DMS79 treated with DMSO at 0.1 percent for 48 hours (cell line): ENCODE data around the gene NCOA7.

Source experiments
- DNase-seq: peaks from one replicate; lab custom pipeline; 2025; lab: John Stamatoyannopoulos, UW

NCOA7 gene, protein sequence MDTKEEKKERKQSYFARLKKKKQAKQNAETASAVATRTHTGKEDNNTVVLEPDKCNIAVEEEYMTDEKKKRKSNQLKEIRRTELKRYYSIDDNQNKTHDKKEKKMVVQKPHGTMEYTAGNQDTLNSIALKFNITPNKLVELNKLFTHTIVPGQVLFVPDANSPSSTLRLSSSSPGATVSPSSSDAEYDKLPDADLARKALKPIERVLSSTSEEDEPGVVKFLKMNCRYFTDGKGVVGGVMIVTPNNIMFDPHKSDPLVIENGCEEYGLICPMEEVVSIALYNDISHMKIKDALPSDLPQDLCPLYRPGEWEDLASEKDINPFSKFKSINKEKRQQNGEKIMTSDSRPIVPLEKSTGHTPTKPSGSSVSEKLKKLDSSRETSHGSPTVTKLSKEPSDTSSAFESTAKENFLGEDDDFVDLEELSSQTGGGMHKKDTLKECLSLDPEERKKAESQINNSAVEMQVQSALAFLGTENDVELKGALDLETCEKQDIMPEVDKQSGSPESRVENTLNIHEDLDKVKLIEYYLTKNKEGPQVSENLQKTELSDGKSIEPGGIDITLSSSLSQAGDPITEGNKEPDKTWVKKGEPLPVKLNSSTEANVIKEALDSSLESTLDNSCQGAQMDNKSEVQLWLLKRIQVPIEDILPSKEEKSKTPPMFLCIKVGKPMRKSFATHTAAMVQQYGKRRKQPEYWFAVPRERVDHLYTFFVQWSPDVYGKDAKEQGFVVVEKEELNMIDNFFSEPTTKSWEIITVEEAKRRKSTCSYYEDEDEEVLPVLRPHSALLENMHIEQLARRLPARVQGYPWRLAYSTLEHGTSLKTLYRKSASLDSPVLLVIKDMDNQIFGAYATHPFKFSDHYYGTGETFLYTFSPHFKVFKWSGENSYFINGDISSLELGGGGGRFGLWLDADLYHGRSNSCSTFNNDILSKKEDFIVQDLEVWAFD

DNA sequence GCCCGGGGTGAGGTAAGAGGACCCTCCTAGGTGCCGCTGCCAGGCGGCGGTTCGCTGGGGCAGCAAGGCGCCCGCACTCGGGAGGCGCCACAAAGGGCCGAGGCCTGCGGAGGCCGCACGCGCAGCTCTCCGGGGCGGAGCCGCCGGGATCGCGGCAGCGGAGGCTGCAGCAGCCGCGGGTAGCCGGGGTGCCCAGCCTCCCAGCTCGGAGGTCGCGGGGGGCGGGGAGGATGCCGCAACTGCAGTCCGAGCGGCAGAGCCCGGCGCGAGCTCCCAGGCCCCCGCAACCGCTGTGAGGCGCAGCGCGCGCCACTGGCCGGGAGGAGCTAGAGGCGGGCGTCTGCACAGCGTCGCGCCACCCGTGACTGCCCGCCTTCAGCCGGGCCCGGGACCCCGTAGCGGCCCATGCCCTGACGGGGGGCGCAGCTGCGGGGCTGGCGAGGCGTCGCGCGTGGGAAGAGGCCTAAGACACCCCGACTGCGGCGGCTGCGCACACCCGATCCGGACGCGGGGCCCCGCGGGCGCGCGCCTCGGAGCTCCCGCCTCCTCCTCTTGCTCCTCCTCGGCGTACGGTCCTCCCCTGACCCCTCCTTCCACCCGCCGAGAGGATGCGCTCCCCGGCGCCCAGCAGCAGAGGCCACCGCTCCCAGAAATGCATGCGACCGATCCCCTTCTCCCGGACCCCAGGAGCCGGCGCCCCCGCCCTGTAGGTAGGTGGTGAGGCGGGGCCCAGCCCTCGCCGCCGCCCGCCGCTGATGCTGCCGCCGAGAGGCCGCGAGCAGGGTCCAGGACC, at the start of gene NCOA7:
Gene NCOA7 (plus strand): TSS at position 603 of the 793 bp plus-strand sequence. CDS start 24,395 bp downstream, outside the sequence.
- peak; percentile 70 for DNase-seq

DNA sequence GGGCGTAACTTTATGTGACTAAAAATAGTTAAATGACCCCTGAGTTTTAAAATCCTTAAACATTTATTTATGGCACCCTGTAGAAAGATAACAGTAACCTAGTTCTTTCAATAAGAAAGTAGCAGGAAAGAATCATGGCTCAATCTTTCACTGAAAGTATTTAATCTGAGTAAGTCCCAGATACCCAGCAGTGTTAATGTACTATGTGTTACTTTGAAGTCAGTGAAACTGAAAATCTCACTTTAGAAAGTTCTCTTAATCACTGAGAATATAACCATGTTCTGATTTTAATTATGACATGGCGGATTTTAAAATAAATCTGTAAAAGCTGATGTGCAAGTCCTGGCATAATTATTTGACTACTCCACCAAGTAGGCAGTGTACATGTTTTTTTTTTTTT, 49.4 kb upstream of the NCOA7 start:
- DNase-seq = no peak

DNA sequence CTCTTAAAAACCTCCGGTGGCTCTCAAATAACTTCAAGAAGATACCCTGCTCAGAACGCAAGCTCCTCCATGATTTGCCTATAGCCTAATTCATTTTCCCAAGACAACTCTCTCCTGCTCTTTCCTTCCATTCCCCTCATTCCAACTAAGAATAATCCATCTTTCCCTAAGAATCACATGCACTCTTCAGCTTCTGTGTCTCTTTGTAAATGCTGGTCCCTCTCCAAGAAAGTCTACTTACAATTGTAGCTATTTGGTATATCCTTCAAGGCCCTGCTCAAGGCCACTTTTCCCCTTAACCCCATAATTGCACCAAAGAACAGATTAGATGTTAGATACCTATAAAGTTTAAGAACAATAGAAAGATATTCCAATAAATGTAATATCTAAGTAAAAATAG, 48.7 kb upstream of the NCOA7 start:
- no peak for DNase-seq

DNA sequence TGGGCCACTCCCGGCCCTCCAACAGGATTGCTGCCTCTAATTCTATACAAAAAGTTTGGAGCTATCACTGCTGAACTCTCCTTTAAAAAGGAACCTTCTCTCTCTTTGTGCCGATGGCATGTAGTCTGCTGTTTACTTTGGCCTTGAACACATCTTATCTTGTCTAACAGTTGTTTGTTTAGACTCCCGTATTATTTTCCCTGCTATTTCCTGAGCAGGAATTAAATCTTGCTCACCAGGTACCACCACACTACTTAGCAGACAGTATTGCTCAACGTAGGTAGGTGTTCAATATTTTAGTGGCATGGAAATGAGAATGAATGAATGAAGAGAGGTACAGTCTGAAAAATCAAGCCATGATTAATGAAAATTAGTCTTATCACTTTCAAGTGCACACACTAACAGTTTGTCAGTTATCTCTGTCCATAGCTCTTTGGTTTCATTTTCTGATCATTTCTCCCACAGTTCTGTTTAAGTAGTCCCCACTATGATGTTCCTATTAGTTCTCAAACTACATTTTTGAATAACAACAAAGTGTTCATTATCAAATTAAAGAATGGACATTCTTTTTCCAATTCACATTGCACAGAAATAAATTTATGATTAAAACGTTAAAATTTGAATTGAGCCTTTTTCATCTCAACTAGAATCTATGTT, 48.2 kb upstream of the NCOA7 start:
- no peak for DNase-seq

DNA sequence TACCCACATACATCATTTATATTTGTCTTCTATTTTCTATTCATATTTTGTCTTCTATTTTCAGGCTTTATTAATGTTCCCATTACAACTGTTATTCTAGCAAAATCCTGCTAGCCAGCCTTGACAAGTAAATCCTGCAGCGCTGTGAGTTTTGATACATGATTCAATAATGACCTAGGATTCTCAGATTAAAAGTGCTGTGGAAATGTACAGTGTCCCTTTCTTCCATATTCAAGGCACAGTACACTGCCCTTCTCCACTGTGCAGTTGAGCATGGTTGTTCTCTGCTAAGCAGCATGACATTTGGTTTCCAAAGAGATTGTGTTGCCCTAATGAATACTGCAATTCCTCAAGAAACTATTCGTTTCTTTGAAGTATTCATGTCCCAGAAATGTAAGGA, 47.2 kb upstream of the NCOA7 start:
- DNase-seq = no peak

DNA sequence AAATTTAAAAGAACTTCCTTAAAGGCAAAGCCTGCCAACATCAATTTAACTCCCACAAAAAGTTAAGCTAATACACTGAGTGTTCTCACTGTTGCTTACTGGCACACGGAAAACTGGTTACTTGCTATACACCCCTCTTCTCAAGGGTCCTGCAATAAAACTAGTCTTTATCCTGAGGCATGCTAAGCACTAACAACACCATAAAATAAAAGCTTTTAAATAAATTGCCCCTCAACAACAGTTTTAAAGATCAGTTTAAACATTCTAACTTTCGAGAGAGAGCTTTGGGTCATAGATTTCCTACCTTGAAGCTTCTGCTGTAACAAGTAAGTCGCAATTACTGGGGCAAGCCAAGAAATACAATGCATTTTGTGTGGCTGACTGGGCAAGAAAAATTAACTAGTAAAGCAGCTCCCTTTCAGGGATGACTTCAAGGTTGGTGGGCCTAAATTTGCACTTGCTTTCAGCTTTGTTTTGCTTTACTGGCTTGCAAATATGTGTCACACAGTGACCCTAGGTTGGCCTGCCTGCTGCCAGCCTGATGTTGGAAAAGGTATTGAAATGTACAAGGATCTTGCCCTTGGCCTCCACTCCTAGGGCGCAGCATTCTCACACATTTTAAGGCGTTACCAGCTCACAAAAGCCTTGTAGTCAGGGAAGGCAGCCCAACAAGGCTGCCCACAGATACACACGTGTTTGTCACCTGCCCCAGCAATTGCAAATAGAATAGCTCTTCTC, 45.3 kb upstream of the NCOA7 start:
- no peak for DNase-seq

DNA sequence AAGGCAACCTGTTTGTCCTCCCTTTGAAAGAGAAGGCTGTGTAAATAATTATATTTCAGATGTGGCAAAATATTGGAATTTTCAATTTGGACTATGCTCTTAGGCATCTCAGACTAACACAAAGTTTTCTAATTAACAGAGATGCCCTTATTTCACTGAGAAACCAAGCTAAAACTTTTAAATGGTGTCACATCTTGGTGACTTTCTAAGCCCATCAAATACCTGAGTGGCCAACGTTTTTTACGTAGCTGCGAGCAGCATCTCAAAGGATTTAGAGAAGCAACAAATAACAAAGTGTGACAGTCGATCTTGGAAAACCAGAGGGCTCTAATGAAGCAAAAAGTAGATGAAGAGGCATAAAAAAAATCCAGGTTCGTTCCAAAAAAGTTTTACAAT, 44.7 kb upstream of the NCOA7 start:
- no peak for DNase-seq

DNA sequence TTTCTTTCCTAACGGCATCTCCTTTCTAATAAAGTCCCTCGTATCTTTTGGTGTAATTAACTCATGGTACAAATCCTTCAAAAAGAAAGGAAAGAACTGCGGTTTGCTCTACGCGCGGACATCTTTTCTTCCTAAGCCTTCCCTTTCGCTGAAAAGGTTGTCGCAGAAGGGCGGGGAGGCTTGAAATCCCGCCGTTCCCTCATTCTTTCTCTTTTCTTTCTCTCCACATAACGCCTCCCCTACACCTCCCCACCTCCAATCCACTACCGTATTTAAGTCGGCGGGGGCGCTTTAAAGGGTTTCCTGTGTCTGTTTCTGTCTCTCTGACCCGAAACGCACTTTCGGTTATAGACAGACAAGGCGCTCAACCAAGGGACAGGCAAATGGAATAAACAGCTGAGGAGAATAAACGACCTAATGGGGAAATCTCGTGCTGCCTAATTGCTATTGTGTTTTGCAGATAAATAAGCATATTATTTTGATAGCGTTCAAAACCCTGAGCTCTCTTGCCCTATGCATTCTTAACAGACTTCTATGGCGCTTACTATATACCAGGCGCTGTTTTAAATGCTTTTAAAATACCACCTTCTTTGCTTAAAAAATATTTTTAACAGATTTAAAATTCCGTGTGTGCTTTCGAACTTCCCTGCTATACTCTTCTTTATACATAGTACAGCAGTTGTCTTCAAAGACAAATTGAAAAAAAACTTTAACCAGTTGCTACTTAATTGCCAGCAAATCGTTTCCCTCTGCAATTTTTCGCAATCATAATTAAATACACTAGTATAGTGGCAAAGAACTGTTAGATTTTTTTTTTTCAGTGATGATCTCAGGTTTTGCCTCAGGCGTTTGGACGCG, 43.8 kb upstream of the NCOA7 start:
- peak; percentile 24 for DNase-seq

DNA sequence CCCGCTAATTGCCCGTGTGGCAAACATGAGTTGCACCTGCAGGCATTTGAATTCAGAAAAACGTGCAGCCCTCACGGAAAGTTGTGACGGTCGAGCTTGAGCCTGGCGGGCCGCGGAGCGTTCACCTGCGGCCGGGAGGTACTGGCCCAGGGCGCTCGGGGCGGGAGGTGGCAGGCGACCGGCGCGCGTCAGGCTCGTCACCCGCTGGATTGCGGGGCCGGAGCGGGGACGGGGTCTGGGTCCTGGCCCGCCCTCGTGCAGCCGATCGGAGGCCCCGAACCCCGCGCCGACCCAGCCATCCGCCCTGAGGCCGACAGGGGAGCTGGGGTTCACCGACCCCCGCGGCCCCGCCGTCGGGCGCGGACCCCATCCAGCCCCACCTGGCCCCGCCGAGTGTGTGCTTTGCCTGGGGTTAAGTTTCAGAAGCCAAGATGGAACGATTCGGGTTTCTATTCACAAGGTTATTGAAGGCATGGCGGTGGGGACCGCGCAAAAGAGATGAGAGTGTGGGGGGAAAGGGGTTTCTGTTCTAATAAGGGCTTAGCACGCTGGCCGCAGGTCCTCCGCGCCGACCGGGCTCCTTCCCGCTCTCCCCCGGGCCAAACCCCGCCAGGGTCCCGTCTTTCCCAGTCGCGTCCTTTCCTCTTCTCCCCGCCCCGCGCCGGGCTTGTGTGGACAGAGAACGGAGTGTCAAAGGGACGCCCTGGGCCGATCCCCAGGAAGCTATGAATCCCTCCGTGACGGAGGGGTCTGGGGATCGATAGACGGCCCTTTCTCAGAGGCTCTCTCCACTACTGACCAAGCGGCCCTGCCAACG, 43.0 kb upstream of the NCOA7 start:
- DNase-seq = peak; percentile 42

DNA sequence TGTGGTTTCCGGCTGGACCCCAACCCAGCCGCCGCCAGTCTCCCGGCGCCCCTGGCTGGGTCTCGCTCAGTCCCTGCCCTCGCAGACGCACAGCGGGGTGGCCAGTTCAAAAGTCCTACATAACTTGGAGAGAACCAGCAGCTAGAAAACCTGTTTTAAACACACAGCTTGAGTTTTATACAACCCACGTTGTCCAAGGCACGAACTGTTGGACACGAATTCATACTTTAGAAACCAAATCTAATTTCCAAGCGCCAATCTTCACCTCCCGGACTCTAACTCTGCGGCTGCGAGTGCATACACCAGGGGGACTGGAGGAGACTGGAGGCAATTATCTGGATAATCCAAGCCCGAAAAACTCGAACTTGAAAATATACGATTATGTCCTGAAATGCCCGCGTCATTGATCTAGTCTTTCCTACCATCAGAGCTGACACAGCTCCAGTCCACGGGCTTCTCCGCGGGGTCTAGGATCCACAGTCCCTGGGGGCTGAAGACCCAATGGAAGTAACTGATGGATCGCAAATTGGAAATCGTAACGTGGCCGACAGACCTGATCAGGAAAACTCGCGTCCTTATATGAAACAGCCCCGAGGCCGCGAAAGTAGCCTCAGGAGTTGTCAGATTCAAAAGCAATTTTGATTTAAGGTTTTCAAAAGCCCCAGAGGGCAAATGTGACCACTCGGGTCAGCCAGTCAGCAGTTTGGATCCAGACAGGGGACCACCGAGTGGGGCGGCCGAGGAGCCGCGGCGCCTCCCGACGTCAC, 42.2 kb upstream of the NCOA7 start:
- peak; percentile 37 for DNase-seq

DNA sequence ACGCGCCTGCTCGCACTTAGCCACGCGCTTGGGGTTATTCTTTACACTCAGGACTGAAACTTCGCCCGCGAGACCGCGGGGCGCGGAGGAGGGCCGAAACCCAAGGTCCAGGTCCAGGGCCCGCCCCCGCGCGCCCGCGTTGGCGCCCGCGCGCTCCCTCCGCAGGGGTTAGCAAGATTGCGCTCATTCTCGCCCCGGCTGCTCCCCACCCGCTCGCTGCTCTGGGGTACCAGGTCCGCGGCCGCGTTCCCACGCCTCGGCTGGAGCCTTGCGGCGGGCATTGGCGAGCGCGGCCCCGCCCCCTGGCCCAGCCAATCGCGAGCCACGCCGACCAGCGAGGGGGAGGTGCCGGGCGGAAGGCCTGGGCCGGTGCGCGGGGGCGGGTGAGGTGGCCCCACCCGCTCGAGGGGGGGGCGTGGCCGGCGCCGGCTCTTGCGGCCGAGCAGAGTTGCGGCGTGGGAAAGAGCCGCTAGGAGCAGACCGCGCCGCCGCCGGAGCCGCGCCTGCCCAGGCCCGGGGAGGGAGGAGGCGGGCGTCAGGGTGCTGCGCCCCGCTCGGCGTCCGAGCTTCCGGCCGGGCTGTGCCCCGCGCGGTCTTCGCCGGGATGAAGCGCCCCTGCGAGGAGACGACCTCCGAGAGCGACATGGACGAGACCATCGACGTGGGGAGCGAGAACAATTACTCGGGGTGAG, 41.4 kb upstream of the NCOA7 start, which contains the start of gene HEY2:
Gene HEY2 (plus strand): TSS at position 460 of the 692 bp plus-strand sequence. CDS start 145 bp downstream, at position 605.
- peak; percentile 84 for DNase-seq

DNA sequence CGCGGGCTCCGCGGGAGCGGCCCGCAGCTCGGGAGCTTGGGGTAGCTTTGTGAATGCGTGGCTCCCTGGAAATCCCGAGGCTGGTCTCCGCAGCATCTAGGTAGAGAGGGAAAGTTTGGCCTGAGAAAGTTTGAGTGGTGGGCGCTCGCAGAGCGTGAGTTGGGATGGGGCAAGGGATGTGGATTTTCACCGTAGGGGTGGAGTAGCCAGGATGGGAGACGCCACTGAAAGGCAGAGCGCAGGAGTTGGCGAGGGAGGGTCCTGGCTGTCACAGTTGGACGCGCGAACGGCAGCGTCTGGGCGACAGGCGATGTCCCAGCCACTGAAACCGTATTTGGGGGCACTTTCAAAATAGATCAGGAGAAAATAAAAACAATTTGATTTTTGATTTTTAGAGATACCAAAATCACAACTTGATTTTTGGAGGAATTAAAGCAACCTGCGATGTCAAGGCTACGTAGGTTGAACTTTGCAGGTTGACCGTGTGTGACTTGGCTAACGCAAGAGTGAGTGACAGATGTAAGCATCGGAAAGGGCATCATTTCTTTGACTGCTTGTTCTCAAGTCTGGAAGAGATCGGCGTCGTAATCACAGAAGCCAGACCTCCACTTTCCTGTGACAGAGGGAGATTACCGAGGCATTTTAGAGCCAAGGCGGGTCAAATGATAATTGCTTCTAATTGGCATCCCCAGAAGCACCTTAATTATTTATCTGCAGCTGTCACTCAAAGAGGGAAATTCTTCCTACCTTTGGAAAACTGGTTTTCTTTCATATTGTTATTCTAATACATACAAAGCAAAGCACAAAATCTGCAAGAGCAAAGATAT, 40.7 kb upstream of the NCOA7 start:
- DNase-seq = peak; percentile 62

DNA sequence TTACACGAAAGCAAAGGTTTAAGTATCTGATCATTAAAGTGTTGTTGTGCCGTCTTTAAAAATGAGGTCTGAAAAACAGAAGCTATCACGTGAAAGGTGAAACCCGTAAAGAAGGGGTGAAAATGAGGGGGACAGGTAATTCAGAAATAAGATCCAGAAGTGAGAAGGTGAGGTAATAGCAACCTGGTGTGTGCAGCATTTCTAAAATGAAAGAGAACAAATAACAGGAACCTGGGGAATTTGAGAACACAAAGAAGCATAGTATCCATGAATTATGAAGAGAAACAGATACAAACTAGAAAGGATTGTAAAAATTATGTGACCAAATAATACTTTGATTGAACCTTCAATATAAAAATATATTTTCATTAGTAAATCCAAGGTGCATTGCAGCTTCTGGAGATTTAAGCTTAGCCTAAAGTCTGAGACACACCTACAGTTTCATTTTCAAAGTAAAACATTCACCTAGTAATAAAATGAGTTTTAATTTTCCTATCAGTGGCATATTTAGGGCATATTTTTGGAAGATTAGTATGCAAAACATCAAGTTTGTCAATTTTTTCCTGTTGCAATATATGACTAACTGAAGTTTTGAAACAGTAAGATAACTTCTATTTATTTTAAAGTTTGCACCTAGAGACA, 39.9 kb upstream of the NCOA7 start:
- DNase-seq = peak; percentile 39

DNA sequence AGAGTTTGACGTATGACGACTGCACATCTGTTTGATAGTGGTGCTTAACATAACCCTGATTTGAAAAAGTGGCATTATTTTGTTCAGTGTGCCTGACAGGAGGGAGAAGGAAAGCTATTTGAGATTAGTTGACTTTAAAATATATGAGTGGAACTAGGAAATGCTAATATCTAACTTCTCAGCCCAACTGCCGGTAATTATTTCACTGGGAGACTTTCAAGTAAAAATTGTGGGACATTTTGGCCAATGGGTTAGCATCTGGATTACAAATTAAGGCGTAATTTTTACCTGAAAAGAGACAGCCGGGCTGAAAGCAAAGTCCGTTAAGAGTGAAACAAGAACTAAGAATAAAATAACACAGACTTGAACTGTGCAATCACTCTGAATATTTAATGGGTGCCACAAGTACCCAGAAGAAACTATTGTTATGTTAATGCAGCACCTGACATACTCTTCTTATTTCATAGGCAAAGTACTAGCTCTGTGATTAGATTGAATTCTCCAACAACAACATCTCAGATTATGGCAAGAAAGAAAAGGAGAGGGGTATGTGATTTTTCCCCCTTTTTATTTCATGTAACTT, 39.3 kb upstream of the NCOA7 start:
- no peak for DNase-seq

DNA sequence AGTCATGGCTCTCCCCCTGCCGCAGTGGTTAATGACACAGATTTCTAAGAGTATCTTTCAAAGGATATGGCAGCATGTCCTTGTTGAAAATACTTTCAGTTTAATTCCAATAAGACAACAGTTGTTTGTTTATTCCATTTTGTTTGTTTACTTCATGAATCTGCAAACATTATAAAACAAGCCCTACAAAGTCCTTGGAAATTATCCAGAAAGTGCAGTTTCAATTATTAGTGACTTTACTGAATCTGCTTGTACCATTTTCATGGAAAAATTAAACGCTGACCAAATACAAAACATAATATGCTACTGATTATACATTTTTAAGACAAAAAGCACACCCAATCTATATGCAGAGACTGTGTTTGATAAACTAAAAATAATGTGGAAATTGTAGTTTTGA, 38.0 kb upstream of the NCOA7 start:
- no peak for DNase-seq
